ENCODE data around the gene RNF223. TPM values are rescaled to one million over a fixed set of nuclear protein-coding genes. Genes with fewer than 3 reads are reported as not detected.
A peak's percentile ranks its signal among the peaks of the same experiment; 100 is the strongest.

The RNF223 gene
- total RNA-seq, 4 donors from 2014 or later, result not detected

- H3K27ac ChIP-seq (replicated peaks in 1 of 4), result no peak overlapping the region
- intact Hi-C loops (cut with DNase I), result no loop called here
- WGBS, result 90% methylated on average over 3 of the region's 27 CpGs
- H3K4me3 ChIP-seq, result no peak overlapping the region
- peaks cover 0 to 4% (median 0%) of the 10 kb centered on the region in 4 donors for H3K36me3 ChIP-seq
- DNase-seq (ENCODE audit: extremely low spot score), result no peak
- no peaks in the 10 kb centered on the region for H3K9me3 ChIP-seq
- no peaks in the 10 kb centered on the region for H3K27me3 ChIP-seq
- no peak for TF ChIP-seq CTCF (IDR thresholded peaks at IDR 0.05)
- TF ChIP-seq EP300 (IDR thresholded peaks at IDR 0.05), result no peak
- no peak for TF ChIP-seq POLR2A (IDR thresholded peaks at IDR 0.05; ENCODE audit: low read depth)
- TF ChIP-seq POLR2AphosphoS5 (IDR thresholded peaks at IDR 0.05), result no peak
- H3K4me1 ChIP-seq, result peaks cover 31 to 75% (median 58%) of the 10 kb centered on the region in 4 donors
Observed at GRCh38 chr1:1022302-1023009, 51.6 kb downstream of the RNF223 start.

GRCh38 chr1:1021920-1022259, 52.2 kb downstream of the RNF223 start:
- Histone ChIP-seq H3K27me3 (no peaks in the 10 kb centered on the region), H3K27ac (replicated peaks in 1 of 4) (no peak overlapping the region), H3K36me3 (no peaks in the 10 kb centered on the region), H3K4me1 (peaks cover 31 to 73% (median 58%) of the 10 kb centered on the region in 4 donors), H3K4me3 (no peak overlapping the region), H3K9me3 (no peaks in the 10 kb centered on the region)
- TF ChIP-seq POLR2AphosphoS5 (IDR thresholded peaks at IDR 0.05), result no peak
- intact Hi-C loops (cut with DNase I), result no loop called here
- 84% methylated on average over 6 of the region's 10 CpGs for WGBS
- DNase-seq (ENCODE audit: extremely low spot score), result no peak

GRCh38 chr1:1021010-1021919, 52.8 kb downstream of the RNF223 start:
- WGBS, result 68% methylated on average over 5 of the region's 33 CpGs
- Histone ChIP-seq H3K9me3 (no peaks in the 10 kb centered on the region), H3K4me3 (peak overlapping the region; percentile 80 to 90 (median 84)), H3K27me3 (no peaks in the 10 kb centered on the region), H3K4me1 (peaks cover 31 to 67% (median 54%) of the 10 kb centered on the region in 4 donors), H3K27ac (replicated peaks in 1 of 4) (peak overlapping the region in 1 of 4 donors; percentile 95), H3K36me3 (no peaks in the 10 kb centered on the region)
- intact Hi-C loops (cut with DNase I), result no loop called here
- no peak for DNase-seq (ENCODE audit: extremely low spot score)
- TF ChIP-seq POLR2AphosphoS5 (IDR thresholded peaks at IDR 0.05) (peak in 1 of 2 donors; percentile 26), CTCF (IDR thresholded peaks at IDR 0.05) (no peak), EP300 (IDR thresholded peaks at IDR 0.05) (no peak), POLR2A (IDR thresholded peaks at IDR 0.05; ENCODE audit: low read depth) (no peak)

Other genes starting within 250 kb of the RNF223 start
- 10 to 100 TPM in 2 of 4 donors, 1 to 10 TPM in 2; 6.2 to 28.8 (median 13.9) TPM for gene SAMD11, start 150.4 kb downstream of the RNF223 start, total RNA-seq
- gene NOC2L, start 115.0 kb downstream of the RNF223 start, total RNA-seq, result 10 to 100 TPM; 35.3 to 54.1 (median 47.5) TPM
- gene KLHL17, start 113.7 kb downstream of the RNF223 start, total RNA-seq, result 10 to 100 TPM in 1 of 4 donors, 1 to 10 TPM in 3; 3.7 to 10.8 (median 6.2) TPM
- under 1 TPM in 3 of 4 donors, not detected in 1; 0.17 to 0.50 (median 0.19) TPM for gene PLEKHN1, start 107.8 kb downstream of the RNF223 start, total RNA-seq
- under 1 TPM; 0.11 to 0.50 (median 0.30) TPM for gene PERM1, start 92.2 kb downstream of the RNF223 start, total RNA-seq
- gene HES4, start 74.2 kb downstream of the RNF223 start, total RNA-seq, result 10 to 100 TPM; 37.8 to 90.4 (median 65.0) TPM
- 10 to 100 TPM; 39.4 to 74.9 (median 41.1) TPM for gene ISG15, start 60.8 kb downstream of the RNF223 start, total RNA-seq
- 10 to 100 TPM; 17.0 to 31.6 (median 22.6) TPM for gene AGRN, start 54.2 kb downstream of the RNF223 start, total RNA-seq
- 10 to 100 TPM in 1 of 4 donors, 1 to 10 TPM in 3; 4.2 to 11.9 (median 8.5) TPM for gene C1orf159, start 41.8 kb upstream of the RNF223 start, total RNA-seq
- gene TTLL10, start 99.6 kb upstream of the RNF223 start, total RNA-seq, result under 1 TPM in 1 of 4 donors, not detected in 3; 0.17 TPM
- gene TNFRSF18, start 132.3 kb upstream of the RNF223 start, total RNA-seq, result under 1 TPM in 2 of 4 donors, not detected in 2; 0.29 to 0.66 TPM
- 1 to 10 TPM in 2 of 4 donors, under 1 TPM in 2; 0.50 to 2.1 (median 0.93) TPM for gene TNFRSF4, start 139.8 kb upstream of the RNF223 start, total RNA-seq
- 100 to 1,000 TPM in 3 of 4 donors, 10 to 100 TPM in 1; 88.5 to 125 (median 107) TPM for gene SDF4, start 157.7 kb upstream of the RNF223 start, total RNA-seq
- gene B3GALT6, start 157.9 kb upstream of the RNF223 start, total RNA-seq, result 10 to 100 TPM; 10.4 to 24.6 (median 21.0) TPM
- under 1 TPM in 2 of 4 donors, not detected in 2; 0.33 to 0.52 TPM for gene C1QTNF12, start 172.4 kb upstream of the RNF223 start, total RNA-seq
- gene UBE2J2, start 199.5 kb upstream of the RNF223 start, total RNA-seq, result 10 to 100 TPM; 34.9 to 61.4 (median 49.5) TPM
- 1 to 10 TPM in 3 of 4 donors, under 1 TPM in 1; 0.83 to 4.1 (median 1.9) TPM for gene SCNN1D, start 206.1 kb upstream of the RNF223 start, total RNA-seq
- gene ACAP3, start 233.6 kb upstream of the RNF223 start, total RNA-seq, result 10 to 100 TPM; 34.8 to 63.2 (median 47.4) TPM
- 10 to 100 TPM; 10.3 to 24.7 (median 21.7) TPM for gene PUSL1, start 234.3 kb upstream of the RNF223 start, total RNA-seq

Data from esophagus muscularis mucosa (tissue), 4 donors.